Subcutaneous abdominal adipose tissue (tissue), 5 donors: ENCODE measurements around the gene WDR76.
"Not testable (repeated sequence)": the region's sequence is repeated elsewhere in the genome, so short reads cannot be mapped to it uniquely, and the experiment has no call there.

ENCODE experiments used
- H3K27ac ChIP-seq: one replicate; pipeline ENCODE4 v1.7.0; 2013; ENCODE audit warnings: low read depth, mild to moderate bottlenecking, inconsistent platforms, low read length, moderate library complexity
- H3K27me3 ChIP-seq, 5 donors: one replicate each; pipeline ENCODE4 v1.7.0; 2013; ENCODE audit warnings: low read length in 5 of 5, inconsistent platforms in 1 of 5; ENCODE audit not compliant: control insufficient read depth in 5 of 5, insufficient read depth in 4 of 5
- H3K36me3 ChIP-seq, 5 donors: one replicate each; pipeline ENCODE4 v1.7.0; 2013; ENCODE audit warnings: low read length in 5 of 5; ENCODE audit not compliant: control insufficient read depth in 5 of 5, insufficient read depth in 5 of 5
- H3K4me1 ChIP-seq, 5 donors: one replicate each; pipeline ENCODE4 v1.7.0; 2013; ENCODE audit warnings: low read length in 5 of 5, mild to moderate bottlenecking in 3 of 5, moderate library complexity in 1 of 5; ENCODE audit not compliant: control insufficient read depth in 5 of 5, insufficient read depth in 5 of 5
- H3K4me3 ChIP-seq, 5 donors: one replicate each; pipeline ENCODE4 v1.7.0; 2013; ENCODE audit warnings: low read length in 5 of 5, low read depth in 1 of 5
- H3K9ac ChIP-seq, 5 donors: one replicate each; pipeline ENCODE4 v1.7.0; 2013; ENCODE audit warnings: low read length in 5 of 5, mild to moderate bottlenecking in 4 of 5, moderate library complexity in 3 of 5
- H3K9me3 ChIP-seq, 5 donors: one replicate each; pipeline ENCODE4 v1.7.0; 2013; ENCODE audit warnings: low read length in 5 of 5; ENCODE audit not compliant: control insufficient read depth in 5 of 5
- donor health status: healthy.
- donor health status: healthy.
- donor health status: healthy.
- donor health status: healthy.
- donor health status: healthy.

The WDR76 gene

DNA sequence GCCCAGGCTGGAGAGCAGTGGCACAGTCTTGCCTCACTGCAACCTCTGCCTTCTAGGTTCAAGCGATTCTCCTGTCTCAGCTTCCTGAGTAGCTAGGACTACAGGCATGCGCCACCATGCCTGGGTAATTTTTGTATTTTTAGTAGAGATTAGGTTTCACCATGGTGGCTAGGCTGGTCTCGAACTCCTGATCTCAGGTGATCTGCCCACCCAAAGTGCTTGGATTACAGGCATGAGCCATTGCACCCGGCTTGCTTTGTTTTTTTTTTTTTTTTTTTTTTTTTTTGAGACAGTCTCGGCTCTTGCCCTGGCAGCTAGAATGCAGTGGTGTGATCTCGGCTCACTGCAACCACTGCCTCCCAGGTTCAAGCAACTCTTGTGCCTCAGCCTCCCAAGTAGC is 5.7 kb downstream of the WDR76 start:
- not testable (repeated sequence) for H3K4me3 ChIP-seq, H3K9me3 ChIP-seq, H3K36me3 ChIP-seq, H3K9ac ChIP-seq, H3K27me3 ChIP-seq, H3K4me1 ChIP-seq, H3K27ac ChIP-seq

DNA sequence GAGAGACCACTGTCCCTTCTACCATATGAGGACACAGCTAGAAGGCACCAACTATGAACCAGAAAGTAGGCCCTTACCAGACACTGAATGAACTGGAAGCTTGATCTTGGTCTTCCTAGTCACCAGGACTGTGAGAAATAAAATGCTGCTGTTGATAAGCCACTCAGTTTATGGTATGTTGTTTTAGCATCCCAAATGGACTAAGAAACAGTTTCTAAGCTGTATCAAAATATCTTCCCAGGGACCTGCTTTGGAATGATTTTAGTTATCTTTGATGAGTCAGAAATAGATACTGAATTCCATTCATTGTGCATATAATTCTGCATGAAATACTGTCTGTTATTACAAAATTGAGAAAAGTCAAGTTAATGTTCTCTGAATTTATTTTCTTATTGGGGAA is 18.6 kb downstream of the WDR76 start:
- Histone ChIP-seq H3K36me3 (peaks cover 0 to 4% (median 2%) of the 10 kb centered on the region in 5 donors), H3K9ac (no peak overlapping the region), H3K27me3 (no peaks in the 10 kb centered on the region), H3K4me1 (no peaks in the 10 kb centered on the region), H3K9me3 (no peaks in the 10 kb centered on the region), H3K4me3 (no peak overlapping the region), H3K27ac (no peak overlapping the region)

DNA sequence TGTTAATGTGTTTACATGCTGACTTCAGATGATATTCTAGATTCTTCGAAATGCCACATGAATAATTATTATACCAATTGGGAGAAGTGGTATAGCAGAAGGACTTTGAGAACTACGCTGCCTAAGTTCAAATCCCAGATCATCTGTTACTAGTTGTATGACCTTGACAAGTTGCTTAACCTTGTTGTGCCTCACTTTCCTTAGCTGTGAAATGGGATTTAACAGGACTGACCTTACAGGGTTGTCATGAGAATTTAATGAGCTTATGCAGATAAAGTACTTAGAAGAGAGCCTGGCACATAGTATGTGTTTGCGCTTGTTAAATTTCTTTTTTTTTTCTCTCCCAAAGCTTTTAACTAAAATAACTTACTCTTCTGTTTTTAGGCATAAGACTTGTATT is 24.4 kb downstream of the WDR76 start:
- no peaks in the 10 kb centered on the region for H3K9me3 ChIP-seq
- H3K4me3 ChIP-seq, result no peak overlapping the region
- H3K27ac ChIP-seq, result no peak overlapping the region
- H3K36me3 ChIP-seq, result peaks cover 0 to 11% (median 3%) of the 10 kb centered on the region in 5 donors
- no peaks in the 10 kb centered on the region for H3K27me3 ChIP-seq
- H3K9ac ChIP-seq, result no peak overlapping the region
- H3K4me1 ChIP-seq, result no peaks in the 10 kb centered on the region

GRCh38 chr15:43852607-43853006 is 25.8 kb downstream of the WDR76 start:
- peaks cover 0 to 11% (median 3%) of the 10 kb centered on the region in 5 donors for H3K36me3 ChIP-seq
- no peaks in the 10 kb centered on the region for H3K4me1 ChIP-seq
- H3K27ac ChIP-seq, result no peak overlapping the region
- no peaks in the 10 kb centered on the region for H3K27me3 ChIP-seq
- no peak overlapping the region for H3K9ac ChIP-seq
- H3K4me3 ChIP-seq, result no peak overlapping the region
- no peaks in the 10 kb centered on the region for H3K9me3 ChIP-seq

- Histone ChIP-seq H3K4me3 (no peak overlapping the region), H3K9me3 (no peaks in the 10 kb centered on the region), H3K27ac (no peak overlapping the region), H3K4me1 (no peaks in the 10 kb centered on the region), H3K9ac (no peak overlapping the region), H3K36me3 (peaks cover 0 to 21% (median 6%) of the 10 kb centered on the region in 5 donors), H3K27me3 (no peaks in the 10 kb centered on the region)
Measured at GRCh38 chr15:43854801-43855200, 28.0 kb downstream of the WDR76 start.

GRCh38 chr15:43859546-43859945 is 32.7 kb downstream of the WDR76 start:
- H3K4me1 ChIP-seq, result no peaks in the 10 kb centered on the region
- no peak overlapping the region for H3K4me3 ChIP-seq
- no peaks in the 10 kb centered on the region for H3K27me3 ChIP-seq
- no peak overlapping the region for H3K9ac ChIP-seq
- peaks cover 3 to 20% (median 9%) of the 10 kb centered on the region in 5 donors for H3K36me3 ChIP-seq
- H3K27ac ChIP-seq, result no peak overlapping the region
- no peaks in the 10 kb centered on the region for H3K9me3 ChIP-seq

DNA sequence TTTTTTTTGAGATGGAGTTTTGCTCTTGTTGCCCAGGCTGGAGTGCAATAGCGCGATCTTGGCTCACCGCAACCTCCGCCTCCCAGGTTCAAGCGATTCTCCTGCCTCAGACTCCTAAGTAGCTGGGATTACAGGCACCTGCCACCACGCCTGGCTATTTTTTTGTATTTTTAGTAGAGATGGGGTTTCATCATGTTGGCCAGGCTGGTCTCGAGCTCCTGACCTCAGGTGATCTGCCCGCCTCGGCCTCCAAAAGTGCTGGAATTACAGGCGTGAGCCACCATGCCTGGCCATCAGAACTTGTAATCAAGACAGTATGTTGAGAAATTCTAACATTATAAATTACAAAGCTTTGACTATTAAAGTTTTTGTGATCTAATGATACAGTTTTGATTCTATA is 39.8 kb downstream of the WDR76 start:
- H3K27me3 ChIP-seq, H3K9me3 ChIP-seq, H3K9ac ChIP-seq, H3K4me1 ChIP-seq, H3K36me3 ChIP-seq, H3K27ac ChIP-seq, H3K4me3 ChIP-seq: not testable (repeated sequence)

DNA sequence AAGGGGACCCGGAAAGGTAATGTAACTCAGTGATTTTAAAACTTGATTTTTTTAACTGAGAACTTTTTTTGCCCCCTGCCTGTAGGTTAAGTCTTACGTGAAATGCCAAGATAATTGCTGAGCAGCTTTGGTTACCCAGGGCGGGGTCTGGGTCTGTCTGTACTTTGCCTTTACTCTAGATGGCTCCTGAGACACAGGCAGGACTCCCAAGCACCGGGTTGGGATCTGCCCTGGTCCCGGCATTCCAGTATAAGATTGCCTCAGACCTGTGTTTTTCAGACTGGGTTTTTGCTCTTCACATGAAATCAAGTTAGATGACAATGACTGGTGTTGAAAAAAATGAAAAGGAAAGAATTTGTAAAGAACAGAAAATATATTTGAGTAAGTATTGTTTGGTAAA is 40.3 kb downstream of the WDR76 start:
- H3K4me3 ChIP-seq, result no peak overlapping the region
- H3K27ac ChIP-seq, result no peak overlapping the region
- H3K4me1 ChIP-seq, result no peaks in the 10 kb centered on the region
- H3K9me3 ChIP-seq, result no peaks in the 10 kb centered on the region
- H3K27me3 ChIP-seq, result no peaks in the 10 kb centered on the region
- H3K36me3 ChIP-seq, result peaks cover 0 to 8% (median 5%) of the 10 kb centered on the region in 5 donors
- no peak overlapping the region for H3K9ac ChIP-seq

DNA sequence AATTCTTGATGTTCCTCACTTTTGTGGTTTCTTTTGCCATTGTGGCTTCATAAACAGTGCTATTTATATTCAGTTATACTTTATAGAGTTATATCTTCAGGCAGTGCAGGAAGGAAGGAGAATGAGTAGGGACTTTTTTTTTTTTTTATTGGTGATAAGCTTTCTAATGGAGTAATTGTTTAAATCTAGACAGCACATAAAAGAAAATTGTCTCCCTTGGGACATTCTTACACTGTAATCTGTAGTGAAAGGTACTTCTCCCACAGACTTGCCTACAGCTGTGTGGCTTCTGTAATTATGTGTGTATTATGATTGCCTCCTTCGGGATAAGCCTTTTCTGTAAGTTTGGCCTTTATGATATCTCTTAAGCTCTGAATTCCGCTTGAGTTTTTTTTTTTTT is 41.6 kb downstream of the WDR76 start:
- Histone ChIP-seq H3K36me3 (peaks cover 0 to 8% (median 5%) of the 10 kb centered on the region in 5 donors), H3K9ac (no peak overlapping the region)

GRCh38 chr15:43871835-43872234 is 45.0 kb downstream of the WDR76 start:
- Histone ChIP-seq H3K36me3 (peaks cover 0 to 6% (median 0%) of the 10 kb centered on the region in 5 donors), H3K9me3 (no peaks in the 10 kb centered on the region), H3K4me3 (no peak overlapping the region), H3K9ac (no peak overlapping the region), H3K27ac (no peak overlapping the region), H3K4me1 (no peaks in the 10 kb centered on the region), H3K27me3 (no peaks in the 10 kb centered on the region)

More for the DNA sequence above, 41.6 kb downstream of the WDR76 start:
- Histone ChIP-seq H3K27ac (no peak overlapping the region), H3K9me3 (no peaks in the 10 kb centered on the region), H3K4me1 (no peaks in the 10 kb centered on the region), H3K4me3 (no peak overlapping the region), H3K27me3 (no peaks in the 10 kb centered on the region)
